SH-SY5Y (cell line): ENCODE data around the gene KLHL36.

Experiments used
- GATA2 ChIP-seq: IDR thresholded peaks from 2 replicates; pipeline ENCODE4 v1.6.1; 2011; ENCODE audit warnings: mild to moderate bottlenecking, low read depth, low read length
- GATA3 ChIP-seq: IDR thresholded peaks from 2 replicates; pipeline ENCODE4 v1.6.1; 2011; ENCODE audit warnings: low read depth, mild to moderate bottlenecking, low read length, moderate library complexity

DNA sequence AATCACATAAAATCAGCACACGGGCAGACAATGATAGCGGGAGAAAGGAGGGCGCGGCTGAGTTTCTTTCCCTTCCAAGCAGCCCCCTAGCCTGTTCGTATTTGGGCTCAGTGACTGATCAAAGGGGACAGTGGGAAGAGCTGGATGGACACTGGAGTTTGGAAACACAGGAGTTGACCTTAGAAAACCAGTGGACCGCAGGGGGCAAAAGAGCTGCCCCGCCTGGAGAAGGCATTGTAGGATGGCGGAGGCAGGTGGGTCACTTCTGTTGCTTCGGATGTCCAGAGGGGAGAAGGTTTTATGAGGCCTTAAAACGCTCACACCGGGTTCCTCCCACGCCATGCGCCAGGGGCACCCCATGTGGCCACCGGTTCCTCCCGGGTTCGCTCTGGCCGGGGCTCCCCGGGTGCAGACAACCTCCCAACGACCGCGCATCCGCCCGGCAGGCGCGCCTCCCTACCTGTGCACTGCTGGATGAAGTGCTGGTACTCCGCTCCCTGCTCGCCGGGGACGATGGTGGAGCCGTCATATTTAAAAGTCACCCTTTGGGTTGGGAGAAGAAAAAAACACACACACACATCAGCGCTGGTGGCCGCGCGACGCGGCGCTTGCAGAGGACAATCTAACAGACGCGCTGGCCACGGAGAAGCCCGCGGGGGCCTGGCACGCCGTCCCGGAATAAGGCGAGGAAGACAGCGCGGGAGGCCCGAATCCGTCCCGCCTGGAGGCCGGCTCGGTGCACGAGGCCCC lies 31.1 kb upstream of the KLHL36 start:
- TF ChIP-seq GATA2 (no peak), GATA3 (no peak)
